SK-N-SH treated with all-trans-retinoic acid at 6 μM for 48 hours (cell line): Measurements from ENCODE around the gene CEP131.
"Not testable (repeated sequence)": the region's sequence is repeated elsewhere in the genome, so short reads cannot be mapped to it uniquely, and the experiment has no call there.

Experiments used
- ATAC-seq: fragments of 200-7000 bp; cut with Tn5 transposase; 3 replicates; pipeline ENCODE4 v1.9.1; 2020; ENCODE audit warnings: mild to moderate bottlenecking, moderate library complexity
- ARNTL ChIP-seq: fragments of 450-650 bp; formaldehyde crosslinking; IDR thresholded peaks from 2 replicates; pipeline ENCODE4 v1.5.0; 2020; ENCODE audit warnings: low read depth, mild to moderate bottlenecking, moderate library complexity, borderline replicate concordance
- CREB5 ChIP-seq: fragments of 250-450 bp; sonication (Bioruptor Pico); IDR thresholded peaks from 2 replicates; pipeline ENCODE4 v1.5.1; 2020; ENCODE audit warnings: low read depth, mild to moderate bottlenecking, moderate library complexity
- CSDC2 ChIP-seq: fragments of 250-450 bp; sonication (Bioruptor Pico); IDR thresholded peaks from 2 replicates; pipeline ENCODE4 v1.5.0; 2020; ENCODE audit warnings: mild to moderate bottlenecking, moderate library complexity
- ESRRG ChIP-seq: fragments of 250-450 bp; sonication (Bioruptor Pico); IDR thresholded peaks from 2 replicates; pipeline ENCODE4 v1.6.1; 2021; ENCODE audit warnings: mild to moderate bottlenecking
- GLIS3 ChIP-seq: fragments of 250-450 bp; sonication (Bioruptor Pico); IDR thresholded peaks from 2 replicates; pipeline ENCODE4 v1.5.0; 2020; ENCODE audit warnings: mild to moderate bottlenecking, moderate library complexity
- ISL1 ChIP-seq: fragments of 250-450 bp; sonication (Bioruptor Pico); IDR thresholded peaks from 2 replicates; pipeline ENCODE4 v2.1.2; 2022; ENCODE audit warnings: mild to moderate bottlenecking, moderate library complexity
- OSR1 ChIP-seq: fragments of 250-450 bp; sonication (Bioruptor Pico); IDR thresholded peaks from 2 replicates; pipeline ENCODE4 v1.8.0; 2022; ENCODE audit warnings: moderate library complexity, mild to moderate bottlenecking, inconsistent platforms
- PATZ1 ChIP-seq: fragments of 250-450 bp; sonication (Bioruptor Pico); IDR thresholded peaks from 2 replicates; pipeline ENCODE4 v1.8.0; 2020; ENCODE audit warnings: mild to moderate bottlenecking, moderate library complexity, borderline replicate concordance
- POU6F1 ChIP-seq: fragments of 250-450 bp; sonication (Bioruptor Pico); IDR thresholded peaks from 2 replicates; pipeline ENCODE4 v1.8.0; 2021; ENCODE audit warnings: low read depth, mild to moderate bottlenecking, moderate library complexity, borderline replicate concordance
- PPARA ChIP-seq: fragments of 250-450 bp; sonication (Bioruptor Pico); IDR thresholded peaks from 2 replicates; pipeline ENCODE4 v1.5.0; 2020; ENCODE audit warnings: mild to moderate bottlenecking, borderline replicate concordance
- RARB ChIP-seq: fragments of 250-450 bp; sonication (Bioruptor Pico); IDR thresholded peaks from 2 replicates; pipeline ENCODE4 v1.8.0; 2021; ENCODE audit warnings: mild to moderate bottlenecking, moderate library complexity
- SNAI2 ChIP-seq: fragments of 250-450 bp; sonication (Bioruptor Pico); IDR thresholded peaks from 2 replicates; pipeline ENCODE4 v1.5.0; 2020; ENCODE audit warnings: mild to moderate bottlenecking, moderate library complexity
- TCF4 ChIP-seq: fragments of 250-450 bp; sonication (Bioruptor Pico); IDR thresholded peaks from 2 replicates; pipeline ENCODE4 v1.8.0; 2021; ENCODE audit warnings: mild to moderate bottlenecking, moderate library complexity, borderline replicate concordance
- TOX ChIP-seq: fragments of 250-450 bp; sonication (Bioruptor Pico); IDR thresholded peaks from 2 replicates; pipeline ENCODE4 v1.8.0; 2021; ENCODE audit warnings: mild to moderate bottlenecking, moderate library complexity, borderline replicate concordance
- ZFP3 ChIP-seq: fragments of 250-450 bp; sonication (Bioruptor Pico); IDR thresholded peaks from 2 replicates; pipeline ENCODE4 v1.5.0; 2020; ENCODE audit warnings: mild to moderate bottlenecking, moderate library complexity
- ZFP30 ChIP-seq: fragments of 450-650 bp; formaldehyde crosslinking; IDR thresholded peaks from 2 replicates; pipeline ENCODE4 v1.5.0; 2022; ENCODE audit warnings: mild to moderate bottlenecking, moderate library complexity
- ZNF565 ChIP-seq: fragments of 450-650 bp; formaldehyde crosslinking; conservative IDR thresholded peaks from 2 replicates; pipeline ENCODE4 v1.5.0; 2020; ENCODE audit warnings: low read depth, mild to moderate bottlenecking, moderate library complexity
- ZNF70 ChIP-seq: fragments of 450-650 bp; formaldehyde crosslinking; IDR thresholded peaks from 2 replicates; pipeline ENCODE4 v1.5.0; 2020; ENCODE audit warnings: mild to moderate bottlenecking, moderate library complexity
- ZNF8 ChIP-seq: fragments of 450-650 bp; formaldehyde crosslinking; IDR thresholded peaks from 2 replicates; pipeline ENCODE4 v1.5.0; 2020; ENCODE audit warnings: mild to moderate bottlenecking, moderate library complexity
- TF ChIP-seq, protein P1 (sequence below): fragments of 250-450 bp; sonication (Bioruptor Pico); IDR thresholded peaks from 2 replicates; pipeline ENCODE4 v1.5.1; 2021; ENCODE audit warnings: mild to moderate bottlenecking, moderate library complexity

CEP131 gene

GRCh38 chr17:81157848-81158687 is 64.7 kb downstream of the CEP131 start:
- TF ChIP-seq PATZ1 (CRISPR knock-in tag) (no peak), POU6F1 (CRISPR knock-in tag) (no peak), ESRRG (CRISPR knock-in tag) (no peak), ZFP30 (CRISPR knock-in tag) (no peak), TCF4 (no peak), TOX (no peak), OSR1 (CRISPR knock-in tag) (no peak), ZFP3 (CRISPR knock-in tag) (no peak)

DNA sequence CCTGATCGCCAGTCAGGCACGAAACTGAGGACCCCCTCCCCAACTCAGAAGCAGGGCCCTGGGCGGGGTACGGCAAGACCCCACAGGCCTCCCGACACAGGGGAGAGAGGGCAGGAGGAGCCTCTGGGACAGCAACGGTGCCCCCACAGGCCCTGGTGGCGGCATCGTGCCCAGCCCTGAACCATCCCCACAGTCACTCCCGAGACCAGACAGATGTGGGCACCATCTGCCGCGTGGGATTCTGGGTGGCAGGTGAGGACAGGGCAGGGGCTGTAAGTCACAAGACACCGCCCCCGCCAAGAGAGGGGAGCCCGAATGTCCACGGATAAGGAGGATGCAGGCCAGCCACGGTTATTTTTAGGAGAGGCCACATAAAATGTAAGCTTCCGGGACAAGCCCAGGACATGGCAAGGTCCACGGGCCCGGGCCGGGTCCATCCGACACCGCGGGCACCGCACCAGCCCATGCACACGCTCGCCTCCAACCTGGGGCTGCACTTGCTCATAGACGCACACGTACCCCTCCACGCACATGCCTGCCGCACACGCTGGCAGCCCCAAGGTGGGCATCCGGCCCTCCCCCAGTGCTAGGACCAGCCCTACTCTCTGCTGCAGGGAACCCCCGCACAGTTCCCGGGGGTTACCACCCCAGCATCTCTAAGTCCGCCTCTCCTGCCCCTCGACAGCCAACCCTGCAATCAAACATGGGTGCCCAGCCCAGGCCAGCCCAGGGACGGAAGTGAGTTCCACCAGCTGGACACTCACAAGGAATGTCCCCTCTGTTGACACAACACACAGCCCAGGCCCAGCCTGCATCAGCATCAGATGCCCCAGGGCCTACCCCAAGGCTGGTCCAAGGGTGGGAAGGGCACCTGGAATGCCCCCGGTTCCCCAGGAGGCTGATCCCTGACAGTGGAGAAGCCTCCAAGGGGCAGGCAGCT is 65.6 kb downstream of the CEP131 start:
- TF ChIP-seq ZNF565 (no peak), TOX (no peak), ZFP30 (CRISPR knock-in tag) (no peak), GLIS3 (CRISPR knock-in tag) (no peak), ZFP3 (CRISPR knock-in tag) (no peak), OSR1 (CRISPR knock-in tag) (no peak), CSDC2 (CRISPR knock-in tag) (no peak), ZNF70 (CRISPR knock-in tag) (no peak), TCF4 (no peak), ISL1 (CRISPR knock-in tag) (no peak)
- no peak for ATAC-seq

More at GRCh38 chr17:81157848-81158687, 64.7 kb downstream of the CEP131 start:
- ATAC-seq, result no peak

DNA sequence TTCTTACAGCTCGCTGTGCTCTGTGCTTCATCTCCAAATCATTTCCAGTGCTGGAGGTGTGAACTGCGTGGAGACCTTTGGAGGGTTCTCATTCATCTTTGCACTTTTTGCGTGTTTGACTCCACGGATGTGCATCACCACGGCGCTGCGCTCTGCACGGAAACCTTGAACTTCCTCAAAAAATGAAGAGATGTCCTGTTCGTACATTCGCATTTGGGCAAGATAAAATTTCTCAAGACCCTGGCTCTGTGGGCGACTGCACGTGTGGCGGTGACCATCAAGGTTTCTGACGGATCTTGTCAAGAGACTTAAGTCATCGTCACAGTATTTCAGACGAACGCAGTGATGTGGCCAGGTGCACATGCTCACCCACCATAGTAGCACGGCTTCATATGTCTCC is 67.8 kb downstream of the CEP131 start:
- TF ChIP-seq ESRRG (CRISPR knock-in tag), result no peak
- TF ChIP-seq, protein P1, sequence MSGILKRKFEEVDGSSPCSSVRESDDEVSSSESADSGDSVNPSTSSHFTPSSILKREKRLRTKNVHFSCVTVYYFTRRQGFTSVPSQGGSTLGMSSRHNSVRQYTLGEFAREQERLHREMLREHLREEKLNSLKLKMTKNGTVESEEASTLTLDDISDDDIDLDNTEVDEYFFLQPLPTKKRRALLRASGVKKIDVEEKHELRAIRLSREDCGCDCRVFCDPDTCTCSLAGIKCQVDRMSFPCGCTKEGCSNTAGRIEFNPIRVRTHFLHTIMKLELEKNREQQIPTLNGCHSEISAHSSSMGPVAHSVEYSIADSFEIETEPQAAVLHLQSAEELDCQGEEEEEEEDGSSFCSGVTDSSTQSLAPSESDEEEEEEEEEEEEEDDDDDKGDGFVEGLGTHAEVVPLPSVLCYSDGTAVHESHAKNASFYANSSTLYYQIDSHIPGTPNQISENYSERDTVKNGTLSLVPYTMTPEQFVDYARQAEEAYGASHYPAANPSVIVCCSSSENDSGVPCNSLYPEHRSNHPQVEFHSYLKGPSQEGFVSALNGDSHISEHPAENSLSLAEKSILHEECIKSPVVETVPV (CRISPR knock-in tag), result no peak
- TF ChIP-seq GLIS3 (CRISPR knock-in tag), result no peak
- TF ChIP-seq PPARA (CRISPR knock-in tag), result no peak
- TF ChIP-seq TCF4, result no peak
- TF ChIP-seq ARNTL (CRISPR knock-in tag), result no peak
- TF ChIP-seq ZNF70 (CRISPR knock-in tag), result no peak
- TF ChIP-seq SNAI2, result no peak
- TF ChIP-seq POU6F1 (CRISPR knock-in tag), result no peak
- TF ChIP-seq ZFP30 (CRISPR knock-in tag), result no peak
- TF ChIP-seq OSR1 (CRISPR knock-in tag), result no peak
- no peak for TF ChIP-seq ZNF565
- TF ChIP-seq RARB, result no peak
- no peak for TF ChIP-seq ISL1 (CRISPR knock-in tag)
- no peak for TF ChIP-seq ZFP3 (CRISPR knock-in tag)
- TF ChIP-seq ZNF8 (CRISPR knock-in tag), result no peak
- no peak for TF ChIP-seq CREB5 (CRISPR knock-in tag)
- no peak for ATAC-seq

- not testable (repeated sequence) for ATAC-seq
These were observed 68.7 kb downstream of the CEP131 start for GRCh38 chr17:81154016-81154415.
